ENCODE results near the gene TUNAR.
A peak's percentile ranks its signal among the peaks of the same experiment; 100 is the strongest.

The TUNAR gene

DNA sequence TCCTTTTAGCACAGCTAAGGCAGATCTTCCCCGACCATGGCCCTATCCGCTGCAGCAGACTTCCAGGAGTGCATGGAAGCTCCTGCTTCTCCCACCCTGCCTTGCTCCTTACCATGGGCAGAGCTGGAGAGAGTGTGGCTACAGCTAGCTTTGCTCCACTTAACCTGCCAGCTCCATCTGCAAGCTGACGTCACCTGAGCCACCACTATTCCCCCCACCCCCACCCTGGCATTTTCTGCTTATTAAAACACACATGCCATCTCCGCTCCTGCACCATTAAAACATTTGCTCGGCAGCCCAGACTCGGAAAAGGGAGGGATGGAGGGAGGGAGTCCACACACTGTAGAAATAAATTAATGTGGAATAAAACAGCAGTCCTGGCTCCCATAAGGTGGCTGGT lies 67.8 kb downstream of the TUNAR start:
- TF ChIP-seq, protein P1, sequence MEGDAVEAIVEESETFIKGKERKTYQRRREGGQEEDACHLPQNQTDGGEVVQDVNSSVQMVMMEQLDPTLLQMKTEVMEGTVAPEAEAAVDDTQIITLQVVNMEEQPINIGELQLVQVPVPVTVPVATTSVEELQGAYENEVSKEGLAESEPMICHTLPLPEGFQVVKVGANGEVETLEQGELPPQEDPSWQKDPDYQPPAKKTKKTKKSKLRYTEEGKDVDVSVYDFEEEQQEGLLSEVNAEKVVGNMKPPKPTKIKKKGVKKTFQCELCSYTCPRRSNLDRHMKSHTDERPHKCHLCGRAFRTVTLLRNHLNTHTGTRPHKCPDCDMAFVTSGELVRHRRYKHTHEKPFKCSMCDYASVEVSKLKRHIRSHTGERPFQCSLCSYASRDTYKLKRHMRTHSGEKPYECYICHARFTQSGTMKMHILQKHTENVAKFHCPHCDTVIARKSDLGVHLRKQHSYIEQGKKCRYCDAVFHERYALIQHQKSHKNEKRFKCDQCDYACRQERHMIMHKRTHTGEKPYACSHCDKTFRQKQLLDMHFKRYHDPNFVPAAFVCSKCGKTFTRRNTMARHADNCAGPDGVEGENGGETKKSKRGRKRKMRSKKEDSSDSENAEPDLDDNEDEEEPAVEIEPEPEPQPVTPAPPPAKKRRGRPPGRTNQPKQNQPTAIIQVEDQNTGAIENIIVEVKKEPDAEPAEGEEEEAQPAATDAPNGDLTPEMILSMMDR (IDR thresholded peaks at IDR 0.05; ENCODE audit: borderline replicate concordance, control extremely low read depth, extremely low read depth, insufficient read depth, missing control alignments): no peak
- in situ Hi-C loops (cut with MboI; ENCODE audit: low sequenced_read_pairs, unreplicated experiment): no loop called here
- DNase-seq (ENCODE audit: low spot score): no peak

DNA sequence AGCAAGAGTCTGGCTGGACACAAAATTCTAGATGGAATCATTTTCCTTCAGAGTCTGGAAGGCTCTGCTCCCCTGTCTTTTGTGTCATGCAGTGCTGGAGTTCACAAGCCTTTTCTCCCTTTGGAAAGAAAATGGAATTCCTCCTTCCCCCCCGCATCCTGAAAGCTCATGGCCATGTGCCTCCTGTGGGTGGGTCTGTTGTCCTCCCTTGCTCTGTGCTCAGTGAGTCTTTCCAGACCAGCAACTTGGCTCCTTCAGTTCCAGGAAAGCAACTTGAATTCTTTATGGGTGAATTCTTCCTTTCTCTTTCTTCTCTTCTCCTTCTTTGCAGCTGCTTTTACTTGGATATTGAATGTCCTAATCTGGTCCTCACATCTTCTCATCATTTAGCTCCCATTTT lies 70.2 kb downstream of the TUNAR start:
- in situ Hi-C loops (cut with MboI; ENCODE audit: low sequenced_read_pairs, unreplicated experiment): no loop called here
- TF ChIP-seq, protein P1 (IDR thresholded peaks at IDR 0.05; ENCODE audit: borderline replicate concordance, control extremely low read depth, extremely low read depth, insufficient read depth, missing control alignments): no peak
- no peak for DNase-seq (ENCODE audit: low spot score)

DNA sequence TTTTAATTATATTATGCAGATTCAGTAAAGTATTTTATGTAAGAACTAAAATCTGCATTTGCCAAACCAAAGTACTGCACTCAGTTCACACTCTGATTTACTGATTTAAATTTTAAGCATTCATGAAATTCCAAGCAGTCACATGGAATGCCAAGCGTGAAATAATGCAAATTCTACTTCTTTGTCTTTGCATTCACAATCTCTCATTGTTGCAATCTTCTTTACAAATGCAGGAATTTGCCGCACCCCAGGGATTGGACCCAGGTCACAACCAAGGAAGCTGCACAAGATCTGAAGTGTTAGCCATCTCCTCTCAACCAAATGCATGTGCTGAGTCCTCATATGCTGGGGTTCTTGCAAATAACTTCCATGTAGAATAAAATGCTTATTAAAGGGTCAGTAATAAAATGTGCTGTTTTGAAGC lies 71.9 kb downstream of the TUNAR start:
- TF ChIP-seq, protein P1 (IDR thresholded peaks at IDR 0.05; ENCODE audit: borderline replicate concordance, control extremely low read depth, extremely low read depth, insufficient read depth, missing control alignments): no peak
- no peak for DNase-seq (ENCODE audit: low spot score)
- in situ Hi-C loops (cut with MboI; ENCODE audit: low sequenced_read_pairs, unreplicated experiment): no loop called here

DNA sequence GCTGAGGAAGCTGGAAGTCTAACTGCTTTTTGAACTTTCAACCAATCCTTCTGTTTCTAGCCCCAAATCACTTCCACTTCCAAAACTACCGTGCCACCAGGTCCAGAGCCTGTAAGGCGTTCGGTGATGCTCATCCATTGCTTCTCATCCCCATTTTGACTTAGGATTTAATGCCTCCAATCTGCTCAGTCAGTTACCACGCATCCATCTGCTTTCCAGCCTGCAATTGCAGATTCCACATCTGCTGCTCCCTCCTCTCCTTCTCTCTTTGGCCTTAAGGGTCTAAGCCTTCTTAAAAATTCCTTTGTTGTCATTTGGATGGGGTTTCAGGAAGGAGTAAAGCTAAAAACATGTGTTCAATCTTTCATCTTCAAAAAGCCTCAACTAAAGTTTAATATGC lies 74.7 kb downstream of the TUNAR start:
- TF ChIP-seq, protein P1 (IDR thresholded peaks at IDR 0.05; ENCODE audit: borderline replicate concordance, control extremely low read depth, extremely low read depth, insufficient read depth, missing control alignments): no peak
- DNase-seq (ENCODE audit: low spot score): no peak
- in situ Hi-C loops (cut with MboI; ENCODE audit: low sequenced_read_pairs, unreplicated experiment): no loop called here

DNA sequence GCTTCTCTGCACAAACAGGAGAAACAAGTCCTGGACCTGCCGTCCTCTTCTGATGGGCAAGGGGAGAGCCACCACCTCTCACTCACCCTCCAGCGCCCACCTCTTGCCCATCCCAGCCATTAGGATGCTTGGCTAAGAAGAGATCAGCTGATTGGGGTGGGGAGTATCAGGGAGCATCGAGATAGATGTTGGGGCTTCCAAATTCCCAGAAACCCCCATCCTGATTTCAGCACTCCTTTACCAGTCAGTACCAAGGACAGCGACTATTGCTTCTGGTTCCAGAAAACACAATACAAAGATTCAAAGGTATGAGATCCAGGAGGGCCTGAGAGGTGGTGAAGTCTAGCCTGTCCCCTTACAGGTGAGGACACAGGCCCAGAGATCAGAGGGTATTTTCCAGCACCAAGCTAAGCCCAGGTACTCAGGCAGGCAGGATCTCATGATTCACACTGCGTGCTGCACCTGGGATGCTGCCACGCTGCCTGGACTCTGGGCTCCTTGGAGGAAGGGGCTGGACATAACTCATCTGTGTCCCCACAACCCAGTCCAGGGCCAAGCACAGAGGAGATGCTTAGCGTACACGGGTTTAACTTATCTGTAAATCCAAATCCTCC lies 76.6 kb downstream of the TUNAR start:
- in situ Hi-C loops (cut with MboI; ENCODE audit: low sequenced_read_pairs, unreplicated experiment): no loop called here
- TF ChIP-seq, protein P1 (IDR thresholded peaks at IDR 0.05; ENCODE audit: borderline replicate concordance, control extremely low read depth, extremely low read depth, insufficient read depth, missing control alignments): no peak
- DNase-seq (ENCODE audit: low spot score): peak; percentile 16

DNA sequence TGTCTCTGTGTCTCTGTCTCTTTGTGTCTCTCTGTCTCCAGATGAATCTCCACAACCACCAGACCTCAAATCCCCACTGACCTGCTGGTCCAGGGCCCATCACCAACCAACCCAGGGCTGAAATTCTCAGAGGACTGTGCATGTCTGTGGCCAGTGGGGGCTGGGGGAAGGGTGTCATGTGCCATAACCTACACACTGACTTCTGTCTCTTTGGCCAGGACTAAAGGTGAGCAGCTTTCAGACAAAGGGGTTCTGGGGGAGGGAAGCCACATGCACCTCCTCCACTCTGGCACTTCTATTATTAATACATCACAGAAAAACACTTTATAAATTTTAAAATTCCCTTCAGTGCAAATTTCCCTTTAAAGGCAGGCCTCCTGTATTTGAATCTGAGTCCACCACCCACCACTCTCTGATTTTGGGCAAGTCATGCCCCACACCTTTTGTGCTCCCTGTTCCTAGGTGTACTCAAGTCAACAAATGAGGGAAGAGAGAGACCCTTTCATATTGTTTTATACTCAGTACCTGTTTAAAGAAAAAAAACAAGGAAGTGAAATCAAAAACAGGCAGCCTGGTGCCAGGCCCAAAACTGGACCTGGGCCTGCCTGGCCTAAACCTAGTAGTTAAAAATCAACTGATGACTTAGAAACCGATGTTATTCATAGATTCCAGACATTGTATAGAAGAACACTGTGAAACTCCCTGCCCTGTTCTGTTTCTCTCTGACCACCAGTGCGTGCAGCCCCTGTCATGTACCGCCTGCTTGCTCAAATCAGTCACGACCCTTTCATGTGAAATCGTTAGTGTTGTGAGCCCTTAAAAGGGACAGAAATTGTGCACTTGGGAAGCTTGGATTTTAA lies 80.2 kb downstream of the TUNAR start:
- TF ChIP-seq, protein P1 (IDR thresholded peaks at IDR 0.05; ENCODE audit: borderline replicate concordance, control extremely low read depth, extremely low read depth, insufficient read depth, missing control alignments): no peak
- in situ Hi-C loops (cut with MboI; ENCODE audit: low sequenced_read_pairs, unreplicated experiment): no loop called here
- DNase-seq (ENCODE audit: low spot score): no peak
